Measurements from ENCODE around the gene U2AF1L4. TPM values are rescaled to one million over a fixed set of nuclear protein-coding genes. Genes with fewer than 3 reads are reported as not detected.

Gene U2AF1L4
- total RNA-seq, 2 donors from 2014 or later, result 26.2 to 83.4 TPM

- intact Hi-C loops (cut with DNase I), result no loop called here
- no peaks in the 10 kb centered on the region for H3K27me3 ChIP-seq
- TF ChIP-seq POLR2A (IDR thresholded peaks at IDR 0.05), result no peak
- TF ChIP-seq CTCF (IDR thresholded peaks at IDR 0.05), result no peak
- no peak for DNase-seq
- H3K4me1 ChIP-seq, result no peaks in the 10 kb centered on the region
- H3K36me3 ChIP-seq (replicated peaks in 1 of 2; ENCODE audit: insufficient read depth in 1 of 2, low read depth in 2 of 2), result no peaks in the 10 kb centered on the region
- H3K9me3 ChIP-seq, result no peaks in the 10 kb centered on the region
- H3K4me3 ChIP-seq, result no peak overlapping the region
- H3K27ac ChIP-seq, result no peak overlapping the region
- 73 to 79% methylated on average over 2 of the region's 2 CpGs for WGBS, 2 donors
- ATAC-seq, result no peak
Measured at GRCh38 chr19:35695895-35696422, 49.3 kb downstream of the U2AF1L4 start.

- 32 to 34% methylated on average over 8 of the region's 8 CpGs for WGBS, 2 donors
- no peaks in the 10 kb centered on the region for H3K27me3 ChIP-seq
- H3K36me3 ChIP-seq (replicated peaks in 1 of 2; ENCODE audit: insufficient read depth in 1 of 2, low read depth in 2 of 2), result no peaks in the 10 kb centered on the region
- H3K9me3 ChIP-seq, result no peaks in the 10 kb centered on the region
- peak; percentile 93 to 94 (median 94) for DNase-seq
- H3K4me3 ChIP-seq, result no peak overlapping the region
- ATAC-seq, result peak; percentile 100
- no peak for TF ChIP-seq POLR2A (IDR thresholded peaks at IDR 0.05)
- peak; percentile 95 to 100 (median 99) for TF ChIP-seq CTCF (IDR thresholded peaks at IDR 0.05)
- H3K27ac ChIP-seq, result no peak overlapping the region
- peaks cover 4% of the 10 kb centered on the region for H3K4me1 ChIP-seq
- intact Hi-C loops (cut with DNase I), result no loop called here
Measured at GRCh38 chr19:35693835-35694599, 51.2 kb downstream of the U2AF1L4 start.

- H3K27me3 ChIP-seq, result no peaks in the 10 kb centered on the region
- H3K4me1 ChIP-seq, result peaks cover 4% of the 10 kb centered on the region
- no peaks in the 10 kb centered on the region for H3K9me3 ChIP-seq
- 10% methylated on average over 6 to 8 of the region's 8 CpGs for WGBS, 2 donors
- no peak overlapping the region for H3K4me3 ChIP-seq
- ATAC-seq, result no peak
- no peak for DNase-seq
- TF ChIP-seq CTCF (IDR thresholded peaks at IDR 0.05), result no peak
- no peak for TF ChIP-seq POLR2A (IDR thresholded peaks at IDR 0.05)
- intact Hi-C loops (cut with DNase I), result no loop called here
- H3K36me3 ChIP-seq (replicated peaks in 1 of 2; ENCODE audit: insufficient read depth in 1 of 2, low read depth in 2 of 2), result no peaks in the 10 kb centered on the region
- H3K27ac ChIP-seq, result no peak overlapping the region
Measured at GRCh38 chr19:35693422-35693821, 51.8 kb downstream of the U2AF1L4 start.

Other genes starting within 250 kb of the U2AF1L4 start
- gene DMKN, start 231.8 kb downstream of the U2AF1L4 start, total RNA-seq, result 100 to 1,000 TPM; 146 TPM
- not detected for gene SBSN, start 217.1 kb downstream of the U2AF1L4 start, total RNA-seq
- not detected for gene GAPDHS, start 212.0 kb downstream of the U2AF1L4 start, total RNA-seq
- gene TMEM147, start 199.8 kb downstream of the U2AF1L4 start, total RNA-seq, result 10 to 100 TPM; 59.4 to 67.9 TPM
- gene ATP4A, start 181.8 kb downstream of the U2AF1L4 start, total RNA-seq, result 1 to 10 TPM in 1 of 2 donors, not detected in 1; 8.2 TPM
- not detected for gene PMIS2, start 159.2 kb downstream of the U2AF1L4 start, total RNA-seq
- 10 to 100 TPM in 1 of 2 donors, 1 to 10 TPM in 1; 9.6 to 14.5 TPM for gene HAUS5, start 132.7 kb downstream of the U2AF1L4 start, total RNA-seq
- gene RBM42, start 116.4 kb downstream of the U2AF1L4 start, total RNA-seq, result 10 to 100 TPM; 26.7 to 65.3 TPM
- not detected for gene ETV2, start 103.7 kb downstream of the U2AF1L4 start, total RNA-seq
- gene COX6B1, start 97.1 kb downstream of the U2AF1L4 start, total RNA-seq, result 100 to 1,000 TPM; 134 to 151 TPM
- gene UPK1A, start 78.9 kb downstream of the U2AF1L4 start, total RNA-seq, result not detected
- gene ZBTB32, start 40.9 kb downstream of the U2AF1L4 start, total RNA-seq, result not detected
- gene KMT2B, start 27.4 kb downstream of the U2AF1L4 start, total RNA-seq, result 10 to 100 TPM; 18.7 to 31.6 TPM
- 10 to 100 TPM in 1 of 2 donors, 1 to 10 TPM in 1; 6.0 to 11.2 TPM for gene IGFLR1, start 3.0 kb downstream of the U2AF1L4 start, total RNA-seq
- gene PSENEN, start 233 bp upstream of the U2AF1L4 start, total RNA-seq, result 10 to 100 TPM; 10.6 to 21.1 TPM
- gene LIN37, start 3.2 kb upstream of the U2AF1L4 start, total RNA-seq, result 1 to 10 TPM; 6.7 to 7.6 TPM
- gene HSPB6, start 11.6 kb upstream of the U2AF1L4 start, total RNA-seq, result 100 to 1,000 TPM in 1 of 2 donors, 10 to 100 TPM in 1; 35.0 to 117 TPM
- 10 to 100 TPM in 1 of 2 donors, 1 to 10 TPM in 1; 7.3 to 14.2 TPM for gene PROSER3, start 12.8 kb upstream of the U2AF1L4 start, total RNA-seq
- 10 to 100 TPM in 1 of 2 donors, 1 to 10 TPM in 1; 8.6 to 71.5 TPM for gene ARHGAP33, start 30.1 kb upstream of the U2AF1L4 start, total RNA-seq
- 1 to 10 TPM in 1 of 2 donors, under 1 TPM in 1; 0.99 to 3.9 TPM for gene PRODH2, start 67.4 kb upstream of the U2AF1L4 start, total RNA-seq
- gene NPHS1, start 107.1 kb upstream of the U2AF1L4 start, total RNA-seq, result 10 to 100 TPM; 14.0 to 33.6 TPM
- gene KIRREL2, start 111.5 kb upstream of the U2AF1L4 start, total RNA-seq, result 10 to 100 TPM; 42.5 to 75.5 TPM
- 10 to 100 TPM; 40.9 to 47.0 TPM for gene APLP1, start 123.2 kb upstream of the U2AF1L4 start, total RNA-seq
- gene NFKBID, start 155.1 kb upstream of the U2AF1L4 start, total RNA-seq, result 1 to 10 TPM; 6.3 to 6.5 TPM
- 1 to 10 TPM in 1 of 2 donors, not detected in 1; 5.2 TPM for gene HCST, start 157.1 kb upstream of the U2AF1L4 start, total RNA-seq
- gene TYROBP, start 162.9 kb upstream of the U2AF1L4 start, total RNA-seq, result 10 to 100 TPM; 19.2 to 38.6 TPM
- gene LRFN3, start 191.0 kb upstream of the U2AF1L4 start, total RNA-seq, result 10 to 100 TPM; 13.2 to 14.5 TPM
- 10 to 100 TPM; 33.9 to 39.2 TPM for gene SDHAF1, start 249.8 kb upstream of the U2AF1L4 start, total RNA-seq

Measured in body of pancreas (tissue), 4 donors.